ENCODE data around the gene MFN1.

MFN1 gene

GRCh38 chr3:179336345-179336929 lies 11.1 kb upstream of the MFN1 start:
- no peak for DNase-seq (ENCODE audit: low spot score)

DNA sequence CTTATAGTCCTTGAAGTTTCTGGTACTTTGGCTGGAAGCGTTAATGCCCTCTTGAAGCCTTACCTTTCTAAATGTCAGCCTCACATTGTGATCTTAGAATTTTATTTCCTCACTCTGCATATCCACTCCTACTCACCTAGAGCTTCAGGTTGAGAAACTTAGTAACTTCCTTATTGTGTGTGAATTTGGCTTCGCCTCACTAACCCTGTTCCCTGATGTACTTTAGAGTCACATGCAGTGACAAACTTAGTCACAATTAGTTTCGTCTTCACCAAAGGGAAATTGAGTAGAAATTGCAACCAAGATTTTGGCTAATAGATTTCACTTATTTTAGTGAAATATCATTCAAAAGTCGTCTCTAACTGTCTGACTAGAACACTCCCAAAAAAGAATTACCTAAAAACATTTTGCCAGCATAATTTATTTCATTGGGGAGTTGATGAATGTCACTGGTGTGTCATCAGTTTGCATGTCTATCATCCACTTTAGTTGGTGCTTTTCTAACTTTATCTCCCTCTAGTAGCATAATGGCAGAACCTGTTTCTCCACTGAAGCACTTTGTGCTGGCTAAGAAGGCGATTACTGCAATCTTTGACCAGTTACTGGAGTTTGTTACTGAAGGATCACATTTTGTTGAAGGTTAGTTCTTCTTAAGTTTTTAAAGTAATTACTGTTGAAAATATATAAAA lies 960 bp downstream of the MFN1 start:
- no peak for DNase-seq (ENCODE audit: low spot score)

GRCh38 chr3:179355996-179356395 lies 8.5 kb downstream of the MFN1 start:
- no peak for DNase-seq (ENCODE audit: low spot score)

GRCh38 chr3:179363332-179363731 lies 15.8 kb downstream of the MFN1 start:
- DNase-seq (ENCODE audit: low spot score), result no peak

DNA sequence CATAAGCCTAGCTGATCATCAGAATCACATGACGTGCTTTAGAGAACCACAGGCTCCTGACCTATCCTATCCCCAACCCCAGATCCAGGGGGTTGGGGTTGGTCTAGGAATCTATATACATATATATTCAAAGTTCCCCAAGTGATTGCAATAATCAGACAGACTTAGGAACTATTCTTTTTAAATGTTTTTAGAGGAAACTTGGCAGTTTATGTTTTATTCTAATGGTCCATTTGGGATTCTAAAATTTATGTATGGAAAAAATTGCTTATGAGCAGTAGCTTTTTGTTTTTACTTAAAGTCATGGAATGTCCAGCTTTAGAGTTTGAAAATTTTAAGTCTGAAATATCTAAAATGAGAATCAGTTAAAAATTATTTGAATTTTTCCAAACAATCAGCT lies 22.1 kb downstream of the MFN1 start:
- DNase-seq (ENCODE audit: low spot score), result no peak

DNA sequence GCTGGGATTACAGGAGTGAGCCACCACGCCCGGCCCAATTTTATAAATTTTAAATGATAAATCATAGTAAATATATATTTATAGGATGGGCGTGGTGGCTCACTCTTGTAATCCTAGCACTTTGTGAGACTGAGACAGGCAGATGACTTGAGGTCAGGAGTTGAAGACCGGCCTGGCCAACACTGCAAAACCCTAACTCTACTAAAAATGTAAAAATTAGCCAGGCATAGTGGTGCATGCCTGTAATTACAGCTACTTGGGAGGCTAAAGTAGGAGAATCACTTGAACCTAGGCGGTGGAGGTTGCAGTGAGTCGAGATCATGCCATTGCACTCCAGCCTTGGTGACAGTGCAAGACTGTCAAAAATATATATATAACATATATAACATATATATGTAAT lies 26.4 kb downstream of the MFN1 start:
- no peak for DNase-seq (ENCODE audit: low spot score)

- DNase-seq (ENCODE audit: low spot score), result no peak
Measured at GRCh38 chr3:179375091-179375999, 27.8 kb downstream of the MFN1 start.

- no peak for DNase-seq (ENCODE audit: low spot score)
Measured at GRCh38 chr3:179376474-179376873, 29.0 kb downstream of the MFN1 start.

GRCh38 chr3:179391906-179392305 lies 44.4 kb downstream of the MFN1 start:
- no peak for DNase-seq (ENCODE audit: low spot score)

- peak; percentile 12 for DNase-seq (ENCODE audit: low spot score)
Measured at GRCh38 chr3:179398574-179399231, 51.2 kb downstream of the MFN1 start.

GRCh38 chr3:179401561-179401960 lies 54.1 kb downstream of the MFN1 start:
- DNase-seq (ENCODE audit: low spot score), result no peak

DNA sequence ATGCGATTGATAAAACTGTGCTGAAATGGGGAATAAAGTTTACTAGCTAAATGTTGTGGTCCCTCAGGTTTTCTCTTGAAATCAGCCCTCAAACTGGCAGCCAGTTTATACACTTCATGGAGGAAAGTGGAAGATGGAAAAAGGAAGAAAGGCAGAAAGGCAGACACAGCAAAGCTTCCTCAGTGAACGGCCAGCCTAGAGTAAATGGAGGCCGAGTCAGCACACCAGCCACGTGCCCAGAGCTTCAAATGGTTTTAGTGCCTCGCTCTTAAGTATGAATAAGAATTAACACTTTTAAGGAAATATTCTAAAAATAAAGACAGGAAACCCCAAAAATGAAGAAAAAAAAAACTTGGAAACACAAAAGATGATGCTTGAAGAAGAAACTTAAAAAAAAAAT lies 55.5 kb downstream of the MFN1 start:
- no peak for DNase-seq (ENCODE audit: low spot score)

GRCh38 chr3:179404307-179404706 lies 56.8 kb downstream of the MFN1 start:
- DNase-seq (ENCODE audit: low spot score), result no peak

DNA sequence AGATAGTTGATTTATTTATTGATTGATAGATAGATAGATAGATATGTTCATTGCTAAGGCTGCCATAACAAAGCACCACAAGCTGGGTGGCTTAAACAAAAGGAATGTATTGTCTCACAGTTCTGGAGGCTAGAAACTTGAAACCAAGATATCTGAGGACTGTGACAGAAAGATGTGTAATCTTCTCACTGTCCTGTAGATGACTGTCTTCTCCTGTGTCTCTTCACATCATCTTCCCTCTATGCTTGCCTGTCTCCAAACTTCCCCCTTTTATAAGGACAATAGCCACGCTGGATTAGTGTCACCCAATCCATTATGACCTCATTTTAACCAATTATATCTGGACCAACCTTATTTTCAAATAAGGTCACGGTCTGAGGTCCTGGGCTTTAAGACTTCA lies 62.8 kb downstream of the MFN1 start:
- DNase-seq (ENCODE audit: low spot score), result peak; percentile 23

GRCh38 chr3:179410999-179411398 lies 63.5 kb downstream of the MFN1 start:
- no peak for DNase-seq (ENCODE audit: low spot score)

DNA sequence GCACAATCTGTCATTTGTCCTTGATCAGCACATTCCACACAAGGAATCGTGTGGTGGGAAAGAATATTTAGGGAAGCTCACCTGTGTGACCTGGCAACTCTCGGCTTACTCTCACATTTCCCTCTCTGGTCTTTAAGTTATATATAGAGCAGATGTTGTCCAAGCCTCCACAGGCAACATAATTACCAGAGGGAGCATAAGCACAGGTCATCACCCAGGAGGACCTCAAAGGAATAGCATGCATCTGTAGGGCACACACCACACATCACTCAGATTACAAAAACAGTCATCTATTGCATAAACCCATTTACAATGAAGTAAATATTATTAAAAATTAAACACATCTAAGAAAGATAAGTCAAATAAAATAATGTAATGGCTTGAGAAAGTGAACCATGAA lies 67.3 kb downstream of the MFN1 start:
- DNase-seq (ENCODE audit: low spot score), result no peak

GRCh38 chr3:179415377-179415776 lies 67.9 kb downstream of the MFN1 start:
- DNase-seq (ENCODE audit: low spot score), result no peak

- peak; percentile 38 for DNase-seq (ENCODE audit: low spot score)
Measured at GRCh38 chr3:179416681-179417080, 69.2 kb downstream of the MFN1 start.

DNA sequence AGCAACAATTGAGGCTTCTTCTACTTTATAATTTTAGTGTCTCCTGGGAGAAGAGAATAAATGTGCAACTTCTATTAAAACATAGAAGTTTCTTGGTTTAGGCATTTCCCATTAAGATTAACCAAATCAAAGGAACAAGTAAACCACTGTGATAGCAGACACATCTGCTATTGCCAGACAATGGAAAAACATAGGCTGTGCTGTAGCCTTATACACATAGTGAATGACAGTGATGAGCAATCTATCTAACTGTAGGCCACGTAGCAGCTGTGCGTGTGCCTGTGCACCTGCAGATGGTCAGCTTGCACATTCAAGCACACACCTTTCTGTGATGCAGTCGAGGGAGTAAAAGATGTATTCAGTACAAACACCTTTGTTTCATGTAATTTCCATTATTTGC lies 71.1 kb downstream of the MFN1 start:
- DNase-seq (ENCODE audit: low spot score), result no peak

DNA sequence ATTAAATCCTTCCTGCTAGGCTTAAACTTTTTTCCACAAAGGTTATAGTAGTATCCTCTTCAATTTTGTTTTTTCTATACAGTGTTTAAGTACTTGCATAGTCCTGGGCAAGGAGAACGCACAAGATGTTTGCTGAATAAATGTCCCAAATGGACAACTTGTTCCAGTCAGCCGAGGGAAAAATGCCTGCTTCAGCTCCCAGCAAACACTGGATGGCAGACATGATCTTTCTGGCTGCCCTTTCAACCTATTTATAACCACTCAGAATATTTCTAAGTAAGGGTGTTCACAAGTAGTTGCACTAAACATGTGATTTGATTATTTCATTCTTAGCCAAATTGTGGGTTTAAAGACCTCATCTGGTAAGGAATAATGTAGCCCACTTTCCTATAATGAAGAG lies 74.0 kb downstream of the MFN1 start:
- peak; percentile 51 for DNase-seq (ENCODE audit: low spot score)

DNA sequence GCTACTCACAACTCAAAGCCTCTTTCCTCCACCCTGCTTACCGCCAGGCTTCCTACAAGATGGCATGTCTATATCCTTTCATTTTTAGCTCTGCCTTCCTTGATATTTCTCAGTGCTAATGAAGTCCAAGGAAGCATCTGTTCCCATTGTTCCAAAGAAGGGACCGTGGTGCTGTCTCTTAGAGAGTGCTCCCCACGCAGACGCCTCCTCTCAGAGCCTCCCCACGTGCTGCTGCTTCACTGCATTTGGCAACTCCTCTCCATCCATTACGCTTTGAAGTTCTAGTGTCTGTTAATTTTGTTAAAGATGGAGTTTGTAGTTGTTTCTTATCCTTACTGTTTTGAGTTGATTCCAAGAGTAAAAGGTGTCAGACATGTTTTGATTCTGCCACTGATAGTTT lies 77.6 kb downstream of the MFN1 start:
- DNase-seq (ENCODE audit: low spot score), result no peak

- no peak for DNase-seq (ENCODE audit: low spot score)
Measured at GRCh38 chr3:179428876-179429548, 81.5 kb downstream of the MFN1 start.
